ENCODE results near the gene CFAP300. TPM values are rescaled to one million over a fixed set of nuclear protein-coding genes. Genes with fewer than 3 reads are reported as not detected.

Gene CFAP300
- total and polyA plus RNA-seq, 2 donors (not counting 1 experiment from before 2014, with no cell fraction given) = 6.4 to 7.9 TPM

DNA sequence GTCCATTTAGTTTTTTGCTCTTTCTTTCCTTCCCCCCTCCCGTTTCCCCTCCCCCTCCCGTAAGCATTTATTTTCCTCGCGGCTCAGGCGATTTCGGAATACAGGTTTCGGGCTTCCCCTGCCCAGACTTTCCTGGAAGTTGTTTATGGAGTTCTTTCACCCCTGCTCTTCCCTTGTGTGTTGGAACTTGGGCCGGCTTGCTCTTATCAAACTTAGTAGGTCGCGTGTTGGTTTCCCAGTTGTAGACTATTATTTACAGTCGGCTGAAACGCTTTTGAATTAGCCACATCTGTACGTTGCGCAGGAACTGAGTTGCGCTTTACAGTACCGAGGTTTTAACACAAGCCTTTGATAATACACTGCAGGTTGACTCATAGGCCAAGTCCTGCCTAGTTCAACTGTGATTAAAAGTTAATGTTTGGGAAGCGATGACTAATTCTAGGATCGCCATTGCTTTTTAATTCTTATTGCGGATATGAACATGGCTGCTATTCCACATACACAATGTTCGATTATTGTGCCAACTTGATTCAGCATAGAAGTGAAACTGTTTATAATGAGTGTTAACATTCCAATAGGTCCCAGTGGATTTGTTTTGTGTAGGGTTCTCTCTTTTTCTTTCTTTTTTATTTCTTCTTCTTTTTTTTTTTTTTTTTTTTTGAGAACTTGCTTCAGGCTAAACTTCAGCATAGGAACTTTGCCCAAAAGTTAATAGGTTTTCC is 64.7 kb downstream of the CFAP300 start:
- peaks cover 59% of the 10 kb centered on the region for H3K79me2 ChIP-seq (ENCODE audit: control insufficient read depth, insufficient read depth, low read length)
- DNase-seq (ENCODE audit: low read depth in 2 of 2) = peak; percentile 90 to 93

DNA sequence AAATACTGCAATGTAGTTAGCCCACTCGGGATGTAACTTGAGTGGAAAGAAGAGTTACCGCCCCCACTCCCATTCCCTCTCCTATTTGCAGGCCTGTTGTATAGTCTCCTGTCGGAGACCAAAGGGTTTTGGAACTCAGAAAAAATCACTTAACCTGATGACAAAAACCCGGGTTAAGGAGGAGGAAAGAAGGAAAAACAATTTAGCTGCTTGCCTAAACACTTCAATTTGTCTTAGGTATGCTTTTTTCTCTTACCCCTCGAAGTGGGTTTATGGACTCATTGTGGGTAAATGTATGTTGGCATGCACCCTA is 65.2 kb downstream of the CFAP300 start:
- Histone ChIP-seq H3K4me3 (replicated peaks in 1 of 4; ENCODE audit: control extremely low read depth in 1 of 4, insufficient read depth in 1 of 4, low read depth in 3 of 4, low read length in 4 of 4) (peak overlapping the region; percentile 73 to 95 (median 76)), H3K9me3 (ENCODE audit: control insufficient read depth, insufficient read depth, low read depth, low read length) (no peaks in the 10 kb centered on the region), H3K36me3 (ENCODE audit: control insufficient read depth, insufficient read depth, low read length) (no peaks in the 10 kb centered on the region), H3K4me1 (ENCODE audit: control insufficient read depth, extremely low read depth, insufficient read depth, low read length) (peaks cover 20% of the 10 kb centered on the region), H4K20me1 (ENCODE audit: control insufficient read depth, extremely low read depth, insufficient read depth, low read length) (no peaks in the 10 kb centered on the region), H2AFZ (ENCODE audit: low read length) (no peak overlapping the region), H3K27me3 (ENCODE audit: control insufficient read depth, insufficient read depth, low read length) (no peaks in the 10 kb centered on the region), H3K9ac (ENCODE audit: insufficient read depth, low read length) (peak overlapping the region; percentile 39), H3K4me2 (ENCODE audit: extremely low read depth, insufficient read depth, low read length) (peak overlapping the region; percentile 67), H3K79me2 (ENCODE audit: control insufficient read depth, insufficient read depth, low read length) (peaks cover 64% of the 10 kb centered on the region), H3K27ac (ENCODE audit: insufficient read depth, low read length) (peak overlapping the region; percentile 94)
- TF ChIP-seq EZH2 (IDR thresholded peaks at IDR 0.05; ENCODE audit: low read length, missing control alignments) = no peak
- TF ChIP-seq, protein P1, sequence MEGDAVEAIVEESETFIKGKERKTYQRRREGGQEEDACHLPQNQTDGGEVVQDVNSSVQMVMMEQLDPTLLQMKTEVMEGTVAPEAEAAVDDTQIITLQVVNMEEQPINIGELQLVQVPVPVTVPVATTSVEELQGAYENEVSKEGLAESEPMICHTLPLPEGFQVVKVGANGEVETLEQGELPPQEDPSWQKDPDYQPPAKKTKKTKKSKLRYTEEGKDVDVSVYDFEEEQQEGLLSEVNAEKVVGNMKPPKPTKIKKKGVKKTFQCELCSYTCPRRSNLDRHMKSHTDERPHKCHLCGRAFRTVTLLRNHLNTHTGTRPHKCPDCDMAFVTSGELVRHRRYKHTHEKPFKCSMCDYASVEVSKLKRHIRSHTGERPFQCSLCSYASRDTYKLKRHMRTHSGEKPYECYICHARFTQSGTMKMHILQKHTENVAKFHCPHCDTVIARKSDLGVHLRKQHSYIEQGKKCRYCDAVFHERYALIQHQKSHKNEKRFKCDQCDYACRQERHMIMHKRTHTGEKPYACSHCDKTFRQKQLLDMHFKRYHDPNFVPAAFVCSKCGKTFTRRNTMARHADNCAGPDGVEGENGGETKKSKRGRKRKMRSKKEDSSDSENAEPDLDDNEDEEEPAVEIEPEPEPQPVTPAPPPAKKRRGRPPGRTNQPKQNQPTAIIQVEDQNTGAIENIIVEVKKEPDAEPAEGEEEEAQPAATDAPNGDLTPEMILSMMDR (conservative IDR thresholded peaks at IDR 0.05 in 1 of 2, IDR thresholded peaks at IDR 0.05 in 1 of 2; ENCODE audit: low read depth in 1 of 2, low read length in 2 of 2) = no peak
- DNase-seq (ENCODE audit: low read depth in 2 of 2) = peak; percentile 34 to 52

More for the DNA sequence above, 64.7 kb downstream of the CFAP300 start:
- Histone ChIP-seq H3K27ac (ENCODE audit: insufficient read depth, low read length) (peak overlapping the region; percentile 94), H3K4me3 (replicated peaks in 1 of 4; ENCODE audit: control extremely low read depth in 1 of 4, insufficient read depth in 1 of 4, low read depth in 3 of 4, low read length in 4 of 4) (peak overlapping the region; percentile 73 to 95 (median 76)), H3K9me3 (ENCODE audit: control insufficient read depth, insufficient read depth, low read depth, low read length) (no peaks in the 10 kb centered on the region), H3K9ac (ENCODE audit: insufficient read depth, low read length) (peak overlapping the region; percentile 94), H2AFZ (ENCODE audit: low read length) (no peak overlapping the region), H3K4me2 (ENCODE audit: extremely low read depth, insufficient read depth, low read length) (peak overlapping the region; percentile 67), H4K20me1 (ENCODE audit: control insufficient read depth, extremely low read depth, insufficient read depth, low read length) (no peaks in the 10 kb centered on the region), H3K4me1 (ENCODE audit: control insufficient read depth, extremely low read depth, insufficient read depth, low read length) (peaks cover 19% of the 10 kb centered on the region), H3K27me3 (ENCODE audit: control insufficient read depth, insufficient read depth, low read length) (no peaks in the 10 kb centered on the region), H3K36me3 (ENCODE audit: control insufficient read depth, insufficient read depth, low read length) (no peaks in the 10 kb centered on the region)
- TF ChIP-seq, protein P1 (conservative IDR thresholded peaks at IDR 0.05 in 1 of 2, IDR thresholded peaks at IDR 0.05 in 1 of 2; ENCODE audit: low read depth in 1 of 2, low read length in 2 of 2) = no peak
- no peak for TF ChIP-seq EZH2 (IDR thresholded peaks at IDR 0.05; ENCODE audit: low read length, missing control alignments)

DNA sequence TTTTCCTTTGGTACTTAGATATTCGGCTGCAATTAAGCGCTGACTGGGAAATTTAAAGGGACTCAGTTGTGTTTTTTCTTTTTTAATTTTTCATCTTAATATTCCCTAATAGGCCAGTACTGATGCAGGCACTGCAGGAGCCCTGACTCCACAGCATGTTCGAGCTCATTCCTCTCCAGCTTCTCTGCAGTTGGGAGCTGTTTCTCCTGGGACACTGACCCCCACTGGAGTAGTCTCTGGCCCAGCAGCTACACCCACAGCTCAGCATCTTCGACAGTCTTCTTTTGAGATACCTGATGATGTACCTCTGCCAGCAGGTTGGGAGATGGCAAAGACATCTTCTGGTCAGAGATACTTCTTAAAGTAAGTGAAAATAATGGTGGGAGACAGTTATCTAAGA is 66.8 kb downstream of the CFAP300 start:
- no peak overlapping the region for H3K9ac ChIP-seq (ENCODE audit: insufficient read depth, low read length)
- no peak overlapping the region for H3K27ac ChIP-seq (ENCODE audit: insufficient read depth, low read length)
- no peaks in the 10 kb centered on the region for H3K9me3 ChIP-seq (ENCODE audit: control insufficient read depth, insufficient read depth, low read depth, low read length)
- H4K20me1 ChIP-seq (ENCODE audit: control insufficient read depth, extremely low read depth, insufficient read depth, low read length) = no peaks in the 10 kb centered on the region
- H3K4me1 ChIP-seq (ENCODE audit: control insufficient read depth, extremely low read depth, insufficient read depth, low read length) = peaks cover 17% of the 10 kb centered on the region
- no peaks in the 10 kb centered on the region for H3K27me3 ChIP-seq (ENCODE audit: control insufficient read depth, insufficient read depth, low read length)
- H3K4me3 ChIP-seq (replicated peaks in 1 of 4; ENCODE audit: control extremely low read depth in 1 of 4, insufficient read depth in 1 of 4, low read depth in 3 of 4, low read length in 4 of 4) = peak overlapping the region in 3 of 4 experiments; percentile 2 to 95 (median 76)
- H3K36me3 ChIP-seq (ENCODE audit: control insufficient read depth, insufficient read depth, low read length) = no peaks in the 10 kb centered on the region
- H2AFZ ChIP-seq (ENCODE audit: low read length) = no peak overlapping the region
- no peak for DNase-seq (ENCODE audit: low read depth in 2 of 2)
- peak overlapping the region; percentile 26 for H3K4me2 ChIP-seq (ENCODE audit: extremely low read depth, insufficient read depth, low read length)
- TF ChIP-seq, protein P1 (conservative IDR thresholded peaks at IDR 0.05 in 1 of 2, IDR thresholded peaks at IDR 0.05 in 1 of 2; ENCODE audit: low read depth in 1 of 2, low read length in 2 of 2) = no peak
- no peak for TF ChIP-seq EZH2 (IDR thresholded peaks at IDR 0.05; ENCODE audit: low read length, missing control alignments)
- H3K79me2 ChIP-seq (ENCODE audit: control insufficient read depth, insufficient read depth, low read length) = peaks cover 80% of the 10 kb centered on the region
